Ascending aorta (tissue), 2 donors: ENCODE results near the gene KLK6. TPM values are rescaled to one million over a fixed set of nuclear protein-coding genes. Genes with fewer than 3 reads are reported as not detected.

ENCODE experiments used
- DNase-seq, 2 donors: peaks; one replicate each; pipeline ENCODE4 v3.0.0-alpha.2; 2019; ENCODE audit warnings: low spot score in 2 of 2
- H3K27ac ChIP-seq, 2 donors: fragments of 200-600 bp; sonication (generic); one replicate each; pipeline ENCODE4 v1.5.1; 2016 to 2017; ENCODE audit warnings: mild to moderate bottlenecking in 1 of 2
- H3K27me3 ChIP-seq: fragments of 200-600 bp; sonication (generic); one replicate; pipeline ENCODE4 v1.5.1; 2017
- H3K36me3 ChIP-seq, 2 donors: fragments of 200-600 bp; sonication (generic); one replicate each; pipeline ENCODE4 v1.5.1; 2016
- H3K4me1 ChIP-seq, 2 donors: fragments of 200-600 bp; sonication (generic); one replicate each; pipeline ENCODE4 v1.5.1; 2016 to 2017; ENCODE audit warnings: mild to moderate bottlenecking in 1 of 2
- H3K4me3 ChIP-seq, 2 donors: fragments of 200-600 bp; sonication (generic); one replicate each; pipeline ENCODE4 v1.5.1; 2016 to 2017; ENCODE audit warnings: mild to moderate bottlenecking in 1 of 2
- H3K9me3 ChIP-seq, 2 donors: fragments of 200-600 bp; sonication (generic); one replicate each; pipeline ENCODE4 v1.5.1; 2016
- CTCF ChIP-seq, 3 experiments: fragments of 200-600 bp in 2 of 3; fragments of 450-650 bp in 1 of 3; sonication (generic) in 2 of 3; IDR thresholded peaks; one replicate each; pipeline ENCODE4 v1.5.1; 2016 to 2019; ENCODE audit warnings: antibody characterized with exemption in 3 of 3, mild to moderate bottlenecking in 1 of 3, moderate library complexity in 1 of 3
- intact Hi-C: fragments of 100-400 bp; cut with DNase I; formaldehyde crosslinking; loops from one replicate; pipeline ENCODE4 v1.15.1; 2023
- total RNA-seq: library from RNA; depleted of rRNA; stranded (reverse); fragments of >200 nt; gene quantifications from one replicate; pipeline ENCODE4 v1.1.0, GENCODE V29; 2016

KLK6 gene
- total RNA-seq, 1 donor from 2014 or later, result not detected

GRCh38 chr19:50983625-50984292 is 14.4 kb upstream of the KLK6 start, which contains the start of gene KLK7:
KLK7 (minus strand) TSS chr19:50983917; CDS start chr19:50982399, 1,518 bp downstream.
- no peak for TF ChIP-seq CTCF (IDR thresholded peaks at IDR 0.05)
- no peak within 1 kb of the TSS for H3K27ac ChIP-seq
- intact Hi-C loops, result no loop called here
- H3K36me3 ChIP-seq, result no peaks in the 10 kb centered on the region
- H3K4me3 ChIP-seq, result no peak within 1 kb of the TSS
- H3K27me3 ChIP-seq, result no peaks in the 10 kb centered on the region
- no peak for DNase-seq
- no peaks in the 10 kb centered on the region for H3K4me1 ChIP-seq
- H3K9me3 ChIP-seq, result no peaks in the 10 kb centered on the region

- no peak for TF ChIP-seq CTCF (IDR thresholded peaks at IDR 0.05)
- H3K4me1 ChIP-seq, result no peaks in the 10 kb centered on the region
- no peaks in the 10 kb centered on the region for H3K27me3 ChIP-seq
- H3K27ac ChIP-seq, result no peak overlapping the region
- no peak overlapping the region for H3K4me3 ChIP-seq
- DNase-seq, result no peak
- no peaks in the 10 kb centered on the region for H3K9me3 ChIP-seq
- intact Hi-C loops, result no loop called here
- H3K36me3 ChIP-seq, result no peaks in the 10 kb centered on the region
Measured at GRCh38 chr19:50982186-50982585, 12.8 kb upstream of the KLK6 start.

GRCh38 chr19:50981587-50982146 is 12.3 kb upstream of the KLK6 start:
- no peaks in the 10 kb centered on the region for H3K9me3 ChIP-seq
- DNase-seq, result no peak
- no peak overlapping the region for H3K4me3 ChIP-seq
- no peak overlapping the region for H3K27ac ChIP-seq
- intact Hi-C loops, result no loop called here
- no peak for TF ChIP-seq CTCF (IDR thresholded peaks at IDR 0.05)
- no peaks in the 10 kb centered on the region for H3K4me1 ChIP-seq
- no peaks in the 10 kb centered on the region for H3K27me3 ChIP-seq
- no peaks in the 10 kb centered on the region for H3K36me3 ChIP-seq

GRCh38 chr19:50980208-50980607 is 10.8 kb upstream of the KLK6 start:
- no peaks in the 10 kb centered on the region for H3K36me3 ChIP-seq
- no peak overlapping the region for H3K4me3 ChIP-seq
- H3K27ac ChIP-seq, result no peak overlapping the region
- no peak for DNase-seq
- intact Hi-C loops, result no loop called here
- H3K27me3 ChIP-seq, result no peaks in the 10 kb centered on the region
- no peak for TF ChIP-seq CTCF (IDR thresholded peaks at IDR 0.05)
- H3K4me1 ChIP-seq, result no peaks in the 10 kb centered on the region
- H3K9me3 ChIP-seq, result no peaks in the 10 kb centered on the region

GRCh38 chr19:50979758-50980157 is 10.4 kb upstream of the KLK6 start:
- TF ChIP-seq CTCF (IDR thresholded peaks at IDR 0.05), result no peak
- Histone ChIP-seq H3K9me3 (no peaks in the 10 kb centered on the region), H3K4me1 (no peaks in the 10 kb centered on the region), H3K27me3 (no peaks in the 10 kb centered on the region), H3K4me3 (no peak overlapping the region), H3K36me3 (no peaks in the 10 kb centered on the region), H3K27ac (no peak overlapping the region)
- intact Hi-C loops, result no loop called here
- DNase-seq, result no peak
